Loucy (cell line): ENCODE results near the gene RRP8.

Experiments used
- H2AFZ ChIP-seq: fragments of 200-600 bp; sonication (generic); 2 replicates; pipeline ENCODE4 v1.6.0; 2016; ENCODE audit warnings: antibody characterized with exemption, mild to moderate bottlenecking, low read length, moderate library complexity
- H3F3A ChIP-seq: fragments of 200-600 bp; 2 replicates; pipeline ENCODE4 v1.6.0; 2016; ENCODE audit warnings: antibody characterized with exemption, low read depth, mild to moderate bottlenecking
- H3K27me3 ChIP-seq: fragments of 200-600 bp; sonication (generic); 2 replicates; pipeline ENCODE4 v1.6.1; 2014; ENCODE audit warnings: low read length, mild to moderate bottlenecking; ENCODE audit not compliant: insufficient read depth, poor library complexity, severe bottlenecking
- H3K36me3 ChIP-seq: fragments of 200-600 bp; sonication (generic); 2 replicates; pipeline ENCODE4 v1.6.1; 2016; ENCODE audit warnings: low read length; ENCODE audit not compliant: insufficient read depth
- H3K4me1 ChIP-seq: fragments of 200-600 bp; sonication (generic); 2 replicates; pipeline ENCODE4 v1.5.1; 2014; ENCODE audit warnings: low read length, mild to moderate bottlenecking; ENCODE audit not compliant: insufficient read depth, poor library complexity, severe bottlenecking
- H3K4me2 ChIP-seq: fragments of 200-600 bp; sonication (generic); 2 replicates; pipeline ENCODE4 v1.6.0; 2014; ENCODE audit warnings: antibody characterized with exemption, low read length, low read depth, mild to moderate bottlenecking; ENCODE audit not compliant: poor library complexity, severe bottlenecking
- H3K4me3 ChIP-seq: fragments of 200-600 bp; sonication (generic); 2 replicates; pipeline ENCODE4 v1.5.1; 2014; ENCODE audit warnings: low read length, mild to moderate bottlenecking, mixed read lengths; ENCODE audit not compliant: poor library complexity, severe bottlenecking
- H3K79me2 ChIP-seq: fragments of 200-600 bp; sonication (generic); 2 replicates; pipeline ENCODE4 v1.6.1; 2014; ENCODE audit warnings: low read length; ENCODE audit not compliant: insufficient read depth
- H3K9ac ChIP-seq: fragments of 200-600 bp; sonication (generic); 2 replicates; pipeline ENCODE4 v1.6.0; 2014; ENCODE audit warnings: mild to moderate bottlenecking, low read depth, low read length, moderate library complexity; ENCODE audit not compliant: poor library complexity, severe bottlenecking
- H3K9me2 ChIP-seq: fragments of 200-600 bp; sonication (generic); replicated peaks from 2 replicates; pipeline ENCODE4 v1.6.1; 2016; ENCODE audit warnings: low read depth, low read length, mixed read lengths
- H3K9me3 ChIP-seq: fragments of 200-600 bp; sonication (generic); 2 replicates; pipeline ENCODE4 v1.6.1; 2014; ENCODE audit warnings: mild to moderate bottlenecking, antibody characterized with exemption, low read length, low read depth; ENCODE audit not compliant: insufficient read depth
- H4K20me1 ChIP-seq: fragments of 200-600 bp; sonication (generic); 2 replicates; pipeline ENCODE4 v1.6.0; 2014; ENCODE audit warnings: antibody characterized with exemption, low read length, mild to moderate bottlenecking; ENCODE audit not compliant: insufficient read depth, poor library complexity, severe bottlenecking
- CTCF ChIP-seq: fragments of 200-600 bp; sonication (generic); conservative IDR thresholded peaks from 2 replicates; pipeline ENCODE4 v1.5.1; 2014; ENCODE audit warnings: mild to moderate bottlenecking, antibody characterized with exemption, low read length
- EZH2phosphoT487 ChIP-seq: fragments of 200-600 bp; IDR thresholded peaks from 2 replicates; pipeline ENCODE4 v1.6.1; 2018; ENCODE audit warnings: antibody characterized with exemption, mild to moderate bottlenecking, moderate library complexity, borderline replicate concordance

RRP8 gene

GRCh38 chr11:6563121-6563619, 40.2 kb downstream of the RRP8 start:
- Histone ChIP-seq H3K27me3 (no peaks in the 10 kb centered on the region), H3K4me1 (no peaks in the 10 kb centered on the region), H4K20me1 (no peaks in the 10 kb centered on the region), H3F3A (no peaks in the 10 kb centered on the region), H3K9me3 (no peaks in the 10 kb centered on the region), H3K4me2 (no peak overlapping the region), H3K9ac (no peak overlapping the region), H3K9me2 (no peaks in the 10 kb centered on the region), H2AFZ (no peak overlapping the region), H3K79me2 (no peaks in the 10 kb centered on the region), H3K4me3 (no peak overlapping the region), H3K36me3 (no peaks in the 10 kb centered on the region)
- no peak for TF ChIP-seq CTCF

GRCh38 chr11:6561288-6561687, 42.1 kb downstream of the RRP8 start:
- Histone ChIP-seq H3K79me2 (no peaks in the 10 kb centered on the region), H3F3A (no peaks in the 10 kb centered on the region), H3K9me3 (no peaks in the 10 kb centered on the region), H4K20me1 (no peaks in the 10 kb centered on the region), H3K27me3 (no peaks in the 10 kb centered on the region), H3K4me2 (no peak overlapping the region), H3K4me1 (no peaks in the 10 kb centered on the region), H3K36me3 (no peaks in the 10 kb centered on the region), H3K9ac (no peak overlapping the region), H2AFZ (no peak overlapping the region), H3K9me2 (no peaks in the 10 kb centered on the region), H3K4me3 (no peak overlapping the region)
- TF ChIP-seq EZH2phosphoT487, result no peak
- TF ChIP-seq CTCF, result no peak

- H3K4me2 ChIP-seq, result no peak overlapping the region
- H3K79me2 ChIP-seq, result no peaks in the 10 kb centered on the region
- H3K4me3 ChIP-seq, result no peak overlapping the region
- H3K36me3 ChIP-seq, result no peaks in the 10 kb centered on the region
- H3K4me1 ChIP-seq, result no peaks in the 10 kb centered on the region
- no peaks in the 10 kb centered on the region for H3K9me2 ChIP-seq
- no peaks in the 10 kb centered on the region for H4K20me1 ChIP-seq
- no peak overlapping the region for H3K9ac ChIP-seq
- TF ChIP-seq CTCF, result no peak
- TF ChIP-seq EZH2phosphoT487, result no peak
- H2AFZ ChIP-seq, result no peak overlapping the region
- H3K27me3 ChIP-seq, result no peaks in the 10 kb centered on the region
- no peaks in the 10 kb centered on the region for H3K9me3 ChIP-seq
- no peaks in the 10 kb centered on the region for H3F3A ChIP-seq
These were observed 44.0 kb downstream of the RRP8 start for GRCh38 chr11:6559369-6559768.
